C4-2B (cell line): ENCODE measurements around the gene RBM20.

Source experiments
- ZFX ChIP-seq: fragments of 450-650 bp; IDR thresholded peaks from 2 replicates; pipeline ENCODE4 v1.6.1; 2017
- TF ChIP-seq, protein P1 (sequence below): fragments of 450-650 bp; conservative IDR thresholded peaks from 2 replicates; pipeline ENCODE4 v1.5.1; 2017; ENCODE audit warnings: mild to moderate bottlenecking

DNA sequence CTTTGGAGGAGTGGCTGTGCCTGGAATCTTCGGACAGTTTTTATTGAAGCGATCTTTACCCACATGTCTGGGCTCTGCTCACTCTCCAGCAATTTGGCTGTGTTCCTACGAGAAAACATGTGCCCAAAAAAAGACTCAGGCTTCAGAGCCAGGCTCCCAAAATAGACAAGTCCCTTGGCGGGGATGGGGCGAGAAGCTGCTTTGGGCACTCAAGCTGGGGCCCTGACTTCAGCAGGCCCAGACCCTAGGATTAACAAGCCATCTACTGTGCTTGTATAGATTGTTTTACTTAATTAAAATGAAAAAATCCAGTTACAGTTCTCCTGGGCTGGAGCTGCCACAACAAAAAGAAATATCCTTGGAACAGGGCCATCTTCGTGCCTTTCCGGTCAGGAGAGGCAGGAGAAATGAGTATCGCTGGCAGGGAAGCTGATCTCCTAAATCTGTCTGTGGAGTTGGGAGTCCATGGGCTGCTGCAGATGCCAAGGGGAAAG lies 176.2 kb downstream of the RBM20 start:
- TF ChIP-seq, protein P1, sequence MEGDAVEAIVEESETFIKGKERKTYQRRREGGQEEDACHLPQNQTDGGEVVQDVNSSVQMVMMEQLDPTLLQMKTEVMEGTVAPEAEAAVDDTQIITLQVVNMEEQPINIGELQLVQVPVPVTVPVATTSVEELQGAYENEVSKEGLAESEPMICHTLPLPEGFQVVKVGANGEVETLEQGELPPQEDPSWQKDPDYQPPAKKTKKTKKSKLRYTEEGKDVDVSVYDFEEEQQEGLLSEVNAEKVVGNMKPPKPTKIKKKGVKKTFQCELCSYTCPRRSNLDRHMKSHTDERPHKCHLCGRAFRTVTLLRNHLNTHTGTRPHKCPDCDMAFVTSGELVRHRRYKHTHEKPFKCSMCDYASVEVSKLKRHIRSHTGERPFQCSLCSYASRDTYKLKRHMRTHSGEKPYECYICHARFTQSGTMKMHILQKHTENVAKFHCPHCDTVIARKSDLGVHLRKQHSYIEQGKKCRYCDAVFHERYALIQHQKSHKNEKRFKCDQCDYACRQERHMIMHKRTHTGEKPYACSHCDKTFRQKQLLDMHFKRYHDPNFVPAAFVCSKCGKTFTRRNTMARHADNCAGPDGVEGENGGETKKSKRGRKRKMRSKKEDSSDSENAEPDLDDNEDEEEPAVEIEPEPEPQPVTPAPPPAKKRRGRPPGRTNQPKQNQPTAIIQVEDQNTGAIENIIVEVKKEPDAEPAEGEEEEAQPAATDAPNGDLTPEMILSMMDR = no peak
- no peak for TF ChIP-seq ZFX
